NCI-H1092 treated with DMSO at 0.1 percent for 48 hours (cell line): ENCODE data around the gene HS3ST6.
A peak's percentile ranks its signal among the peaks of the same experiment; 100 is the strongest.
"Not testable (repeated sequence)": the region's sequence is repeated elsewhere in the genome, so short reads cannot be mapped to it uniquely, and the experiment has no call there.

Experiments used
- DNase-seq: peaks from one replicate; lab custom pipeline; 2025; lab: John Stamatoyannopoulos, UW

HS3ST6 gene

DNA sequence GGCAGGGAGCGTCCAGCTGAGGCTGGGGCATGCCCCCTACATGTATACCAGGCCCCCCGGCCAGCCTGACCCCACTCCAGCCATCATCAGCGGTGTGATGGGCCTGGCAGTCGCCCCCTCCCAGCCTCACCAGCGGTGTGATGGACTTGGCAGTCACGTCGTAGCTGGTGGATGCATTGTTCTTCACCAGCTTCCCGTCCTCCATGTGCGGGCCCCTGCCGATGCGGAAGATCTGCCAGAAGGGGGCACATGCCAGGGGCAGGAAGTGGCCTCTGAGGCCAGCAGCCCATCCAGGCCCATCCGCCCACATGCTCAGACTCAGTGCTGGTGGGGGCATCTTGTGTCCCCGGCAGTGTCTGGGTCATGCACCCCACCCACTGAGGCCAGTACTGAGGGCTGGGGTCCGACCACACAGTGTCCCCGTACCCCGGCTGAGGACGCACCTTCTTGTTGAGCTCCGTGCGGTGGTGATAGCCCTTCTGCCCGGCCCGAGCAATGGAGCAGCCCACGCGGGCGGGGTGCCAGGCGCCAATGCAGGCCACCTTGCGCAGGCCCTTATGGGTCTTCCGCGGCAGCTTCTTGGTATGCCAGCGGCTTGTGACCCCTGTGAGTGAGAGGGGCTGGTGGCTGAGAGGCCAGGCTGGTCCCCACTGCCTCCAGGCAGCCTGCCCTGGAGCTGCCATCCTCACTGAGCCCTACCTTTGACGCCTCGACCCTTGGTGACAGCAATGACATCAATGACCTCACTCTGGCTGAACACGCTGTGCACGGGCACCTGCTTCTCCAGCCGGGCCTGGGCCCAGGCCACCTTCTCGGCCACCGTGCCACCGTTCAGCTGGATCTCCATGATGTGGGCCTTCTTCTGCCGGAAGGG, 28.5 kb upstream of the HS3ST6 start:
- no peak for DNase-seq

DNA sequence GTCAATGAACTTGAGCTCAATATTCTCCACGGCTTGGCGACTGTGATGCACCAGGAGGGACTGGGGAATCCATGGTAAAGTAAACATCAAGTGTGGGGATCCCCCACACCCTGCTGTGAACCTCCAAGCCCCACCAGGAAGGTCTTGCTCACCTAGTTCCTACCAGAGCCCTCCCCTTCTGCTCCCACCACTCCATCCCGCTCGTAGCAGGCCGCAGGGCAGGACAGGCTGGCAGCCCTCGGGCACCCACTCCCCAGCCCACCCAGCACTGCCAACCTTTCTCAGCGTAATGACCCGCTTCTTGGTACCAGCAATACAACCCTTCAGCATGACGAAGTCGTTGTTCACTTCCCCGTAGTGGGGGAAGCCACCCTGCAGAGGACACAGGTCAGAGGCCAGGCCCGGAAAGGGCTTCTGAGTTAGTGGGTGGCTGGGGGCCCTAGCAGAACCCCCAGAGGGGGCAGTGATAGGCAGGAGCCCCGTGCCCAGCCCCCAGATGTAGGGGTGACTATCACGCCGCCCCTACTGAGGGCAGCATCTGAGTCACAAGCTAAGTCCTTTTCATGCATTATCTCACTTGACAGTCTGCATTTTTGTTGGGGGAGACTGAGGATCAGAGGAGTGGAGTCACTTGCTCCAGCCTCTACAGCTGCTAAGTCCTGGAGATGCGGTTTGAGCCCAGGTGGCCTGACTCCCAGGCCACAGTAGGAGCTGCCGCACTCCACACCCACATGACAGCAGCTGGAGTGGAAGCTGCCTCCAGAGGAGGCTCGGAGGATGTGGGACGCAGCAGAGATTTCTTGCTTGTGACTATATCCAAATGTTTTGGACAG, 27.6 kb upstream of the HS3ST6 start:
- DNase-seq, result no peak

DNA sequence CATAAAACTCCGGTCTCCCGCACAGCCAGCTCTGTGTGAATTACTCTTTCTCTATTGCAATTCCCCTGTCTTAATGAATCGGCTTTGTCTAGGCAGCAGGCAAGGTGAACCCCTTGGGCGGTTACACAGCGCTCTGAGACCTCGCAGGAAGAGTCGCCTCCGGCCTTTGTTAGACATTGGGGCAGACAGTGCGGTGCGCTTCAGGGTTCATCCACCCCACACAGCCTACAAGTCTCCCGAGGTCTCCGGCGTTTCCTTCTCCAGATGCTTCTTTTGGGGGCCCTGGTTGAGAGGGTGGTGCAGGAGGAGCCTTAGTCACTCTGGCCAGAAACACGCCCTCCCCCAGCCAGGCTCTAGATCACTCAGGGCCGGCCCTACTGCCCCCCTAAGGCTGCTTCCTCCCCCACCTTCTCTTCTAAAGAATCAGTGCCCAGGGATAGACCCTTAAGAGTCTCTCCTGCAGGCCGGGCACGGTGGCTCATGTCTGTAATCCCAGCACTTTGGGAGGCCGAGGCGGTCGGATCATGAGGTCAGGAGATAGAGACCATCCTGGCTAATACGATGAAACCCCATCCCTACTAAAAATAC, 26.5 kb upstream of the HS3ST6 start:
- no peak for DNase-seq

DNA sequence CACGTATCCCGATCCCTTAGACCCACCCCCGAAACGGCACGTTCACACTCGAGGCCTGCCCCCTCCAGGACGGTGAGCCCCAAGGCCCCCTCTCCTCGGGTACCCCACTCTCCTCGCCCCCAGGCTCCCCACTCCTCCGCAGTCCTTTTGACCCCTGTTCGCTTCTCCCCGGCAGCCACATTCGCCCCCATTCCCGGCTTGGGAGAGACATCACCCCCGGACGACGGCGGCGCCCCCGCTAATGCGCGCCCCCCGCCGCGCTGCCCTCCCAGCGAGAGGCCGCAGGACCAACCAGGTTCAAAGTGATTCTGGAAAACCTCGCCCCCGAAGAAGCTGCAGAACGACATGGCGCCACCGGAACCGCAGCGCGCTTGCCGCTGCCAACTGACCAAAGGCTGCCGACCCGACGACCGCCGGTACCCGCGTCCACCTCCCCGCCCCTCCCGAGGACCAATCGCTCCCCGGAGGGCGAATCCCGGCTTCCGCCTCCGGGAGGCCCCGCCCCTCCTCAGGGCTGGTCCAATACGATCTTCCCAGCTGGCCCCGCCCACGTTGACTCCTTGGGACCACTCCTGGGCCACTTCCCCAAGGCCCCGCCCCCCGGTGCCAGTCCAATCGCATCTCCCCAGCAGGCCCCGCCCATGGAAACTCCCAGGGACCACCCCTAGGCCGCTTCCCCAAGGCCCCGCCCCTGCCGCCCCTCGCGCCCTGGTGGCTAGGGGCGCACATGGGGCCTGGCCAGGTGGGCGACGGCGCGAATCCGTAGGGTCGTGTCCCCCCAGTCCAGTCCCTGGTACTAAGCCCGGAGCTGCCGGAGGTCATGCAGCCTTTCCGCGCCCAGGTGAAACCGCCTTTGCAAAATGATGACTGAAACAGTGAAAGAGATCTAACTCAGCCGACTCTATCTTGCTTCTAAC, 24.9 kb upstream of the HS3ST6 start, which contains the start of gene MSRB1:
TSS of gene MSRB1 (minus strand) at position 390 of the 917 bp plus-strand sequence. CDS start at position 347, 43 bp downstream.
- DNase-seq, result peak; percentile 99

DNA sequence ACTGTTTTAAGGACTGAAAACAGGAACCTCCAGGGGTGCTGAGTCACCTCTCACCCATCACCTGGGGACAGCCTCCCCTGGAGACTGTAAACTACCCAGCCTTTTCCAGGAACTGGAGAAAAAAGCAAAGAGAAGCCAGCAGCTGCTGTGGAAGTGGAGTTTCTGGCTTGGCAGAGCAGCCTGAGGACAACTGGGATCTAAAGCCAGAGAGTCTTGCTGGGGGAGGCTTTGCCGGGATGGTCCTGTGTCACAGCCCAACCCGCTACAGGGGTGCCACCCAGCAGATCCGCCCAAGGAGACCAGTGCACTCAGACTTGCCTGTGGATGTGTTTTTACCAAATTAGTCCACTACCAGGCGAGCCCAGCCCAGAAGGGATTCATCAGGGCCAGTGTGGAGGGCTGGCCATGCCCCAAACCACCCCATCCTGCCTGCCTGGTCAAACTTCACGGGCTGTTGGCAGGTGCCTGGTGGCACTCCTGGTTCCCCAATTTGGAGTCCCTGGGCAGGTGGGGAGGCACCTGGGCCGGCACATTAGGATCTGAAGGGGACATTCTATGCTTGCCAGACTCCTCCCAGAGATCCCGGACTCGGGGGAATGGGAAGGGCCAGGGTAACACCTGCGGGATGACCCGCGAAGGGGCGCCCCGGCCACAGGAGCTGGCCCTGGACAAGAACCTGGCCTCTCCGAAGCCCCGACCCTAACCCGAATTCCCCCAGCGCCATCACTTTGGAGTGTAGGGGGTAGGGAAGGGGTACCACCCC, 24.0 kb upstream of the HS3ST6 start:
- DNase-seq, result no peak

DNA sequence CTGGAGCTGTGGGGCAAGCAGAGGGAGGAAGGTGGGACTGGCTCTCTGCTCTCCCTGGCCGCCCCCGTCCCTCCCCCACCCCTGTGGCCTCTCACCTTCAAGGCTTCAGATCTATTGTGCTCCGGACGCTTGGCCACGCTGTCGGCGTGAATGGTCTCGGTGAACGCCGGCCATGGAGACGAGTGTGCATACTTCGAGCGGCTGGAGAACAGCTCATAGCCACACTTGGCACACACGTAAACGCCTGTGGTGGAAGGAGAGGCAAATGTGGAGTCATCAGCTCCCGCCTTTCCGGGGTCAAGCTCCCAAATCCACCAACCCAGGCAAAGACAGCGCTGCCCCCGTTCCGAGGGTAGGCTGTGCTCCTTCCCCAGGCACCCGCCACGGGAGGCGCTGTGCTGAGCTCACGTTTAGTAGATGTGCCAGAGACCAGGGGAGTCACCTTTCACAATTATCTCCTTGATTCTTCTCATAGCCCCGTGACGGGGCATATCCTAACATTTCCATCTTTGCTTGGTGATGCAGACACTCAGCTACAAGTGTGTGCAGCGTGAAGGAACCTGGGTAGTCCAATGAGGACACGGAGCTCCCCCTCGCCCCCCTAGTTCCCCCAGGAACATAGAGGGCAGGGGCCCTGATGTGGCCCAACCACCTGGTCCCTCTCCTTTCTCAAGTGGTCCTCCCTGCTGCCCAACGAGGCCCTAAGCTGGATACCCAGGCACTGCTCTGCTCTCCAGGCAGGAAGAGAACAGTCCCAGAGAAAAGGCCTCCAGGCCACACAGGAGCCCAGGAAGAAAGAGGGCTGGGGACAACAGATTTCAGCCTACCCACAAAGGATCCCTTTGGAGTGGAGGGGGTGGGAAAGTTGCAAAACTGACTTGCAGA, 23.2 kb upstream of the HS3ST6 start:
- no peak for DNase-seq

DNA sequence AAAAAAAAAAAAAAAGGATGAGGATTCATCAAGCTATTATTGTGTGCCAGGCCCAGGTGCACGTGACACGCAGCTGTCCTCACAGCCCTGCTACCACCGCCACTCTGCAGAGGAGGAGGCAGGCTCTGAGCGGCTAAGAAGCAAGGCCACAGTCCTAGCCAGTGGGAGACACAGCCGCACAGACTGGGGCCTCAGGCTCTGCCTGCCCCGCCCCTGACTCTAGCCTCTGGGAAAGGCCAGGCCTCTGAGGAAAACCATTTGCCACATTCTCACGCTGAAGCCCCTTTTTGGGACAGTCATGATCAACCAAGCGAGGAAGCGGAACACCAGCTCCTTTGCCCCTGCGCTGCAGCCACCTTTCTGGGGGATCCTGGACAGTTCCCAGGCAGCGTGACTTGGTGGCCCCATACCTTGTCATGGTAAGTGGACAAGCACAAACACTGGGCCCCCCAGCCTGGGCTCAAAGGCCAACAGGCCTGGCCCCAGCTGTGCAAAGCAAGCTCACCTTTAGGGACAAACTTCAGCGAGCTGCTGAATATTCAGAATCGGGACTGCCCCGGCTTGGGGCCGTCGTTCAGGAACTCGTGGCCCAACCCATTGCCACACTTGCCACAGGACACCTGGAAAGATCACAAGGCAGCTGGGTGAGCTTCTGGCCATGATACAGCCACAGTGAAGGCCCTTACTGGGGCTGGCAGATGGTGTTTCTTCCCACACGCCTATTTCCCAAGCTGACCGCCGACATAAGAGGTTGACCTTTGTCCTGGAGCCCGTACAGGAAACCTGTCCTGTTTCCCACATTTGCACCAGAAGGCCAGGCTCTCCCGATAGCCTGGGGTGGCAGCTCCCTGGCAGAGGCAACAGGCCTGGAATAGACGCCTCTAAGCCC, 22.3 kb upstream of the HS3ST6 start:
- DNase-seq, result no peak

DNA sequence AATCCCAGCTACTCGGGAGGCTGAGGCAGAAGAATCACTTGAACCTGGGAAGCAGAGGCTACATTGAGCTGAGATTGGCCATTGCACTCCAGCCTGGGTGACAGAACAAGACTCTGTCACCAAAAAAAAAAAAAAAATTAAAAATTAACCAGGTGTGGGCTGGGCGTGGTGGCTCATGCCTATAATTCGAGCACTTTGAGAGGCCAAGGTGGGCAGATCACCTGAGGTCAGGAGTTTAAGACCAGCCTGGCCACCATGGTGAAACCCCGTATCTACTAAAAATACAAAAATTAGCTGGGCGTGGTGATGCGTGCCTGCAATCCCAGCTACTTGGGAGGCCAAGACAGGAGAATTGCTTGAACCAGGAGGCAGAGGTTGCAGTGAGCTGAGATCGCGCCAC, 21.6 kb upstream of the HS3ST6 start:
- not testable (repeated sequence) for DNase-seq

DNA sequence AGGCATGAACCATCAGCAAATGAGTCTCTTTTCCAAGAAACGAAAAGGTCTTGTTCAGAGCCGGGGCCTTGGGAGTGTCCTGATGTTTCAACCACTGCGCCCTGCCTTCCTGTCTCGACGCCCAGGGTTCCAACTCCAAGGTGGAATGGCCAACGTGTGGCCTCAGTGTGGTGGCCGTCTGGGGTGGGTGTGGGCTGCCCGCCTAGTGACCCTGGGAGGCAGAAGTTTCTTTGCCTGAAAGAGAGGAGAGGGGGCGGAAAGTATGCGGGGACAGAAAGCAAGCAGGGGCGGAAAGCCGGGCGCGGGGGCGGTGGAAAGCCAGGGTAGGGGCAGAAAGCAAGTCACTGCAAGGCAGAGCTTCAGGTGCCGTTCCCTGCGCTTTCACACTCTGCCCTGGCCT, 20.7 kb upstream of the HS3ST6 start:
- no peak for DNase-seq

DNA sequence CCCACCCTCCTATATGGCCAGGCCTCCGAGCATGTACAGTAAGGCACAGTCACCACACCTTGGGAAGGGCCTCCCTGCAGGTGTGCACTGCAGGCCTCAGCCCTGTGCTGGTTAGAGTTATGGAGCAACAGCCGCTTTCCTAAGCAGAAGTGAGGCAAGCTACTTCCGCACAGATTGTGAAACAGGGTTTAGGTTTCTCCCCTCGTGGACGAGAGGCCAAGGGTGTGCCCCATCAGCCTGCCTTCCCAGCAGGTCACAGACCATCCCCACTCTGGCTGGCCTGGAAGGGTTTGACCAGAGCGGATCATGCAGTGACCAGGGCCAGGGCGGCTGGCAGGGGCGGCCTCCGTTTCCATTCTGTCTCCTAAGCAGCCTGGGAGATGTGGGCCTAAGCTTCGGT, 20.1 kb upstream of the HS3ST6 start:
- no peak for DNase-seq

DNA sequence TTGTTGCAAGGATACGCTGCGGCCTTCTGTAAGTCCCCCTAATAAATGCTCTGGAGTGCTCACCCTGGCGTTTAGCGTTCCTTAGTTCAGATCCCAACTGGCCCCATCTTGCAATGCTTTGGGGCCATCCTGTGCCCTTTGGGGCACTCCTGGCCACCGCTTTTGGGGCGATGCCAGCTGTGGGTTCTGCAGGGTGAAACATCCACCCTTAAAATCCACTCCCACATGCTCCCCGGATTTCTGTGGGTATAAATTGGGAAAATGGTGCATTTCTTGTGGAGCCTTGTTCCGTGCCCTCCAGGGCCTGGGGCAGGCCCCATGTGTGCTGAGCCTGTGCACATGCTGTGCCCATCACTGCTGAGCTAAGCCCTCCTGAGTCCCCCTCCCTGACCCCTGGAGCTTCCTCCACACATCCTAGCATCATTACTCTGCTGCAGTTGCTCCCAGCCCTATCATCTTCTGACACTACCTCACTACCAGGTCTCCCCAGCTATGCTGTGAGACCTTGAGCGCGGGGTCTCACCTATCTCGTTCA, 18.8 kb upstream of the HS3ST6 start:
- DNase-seq, result no peak

DNA sequence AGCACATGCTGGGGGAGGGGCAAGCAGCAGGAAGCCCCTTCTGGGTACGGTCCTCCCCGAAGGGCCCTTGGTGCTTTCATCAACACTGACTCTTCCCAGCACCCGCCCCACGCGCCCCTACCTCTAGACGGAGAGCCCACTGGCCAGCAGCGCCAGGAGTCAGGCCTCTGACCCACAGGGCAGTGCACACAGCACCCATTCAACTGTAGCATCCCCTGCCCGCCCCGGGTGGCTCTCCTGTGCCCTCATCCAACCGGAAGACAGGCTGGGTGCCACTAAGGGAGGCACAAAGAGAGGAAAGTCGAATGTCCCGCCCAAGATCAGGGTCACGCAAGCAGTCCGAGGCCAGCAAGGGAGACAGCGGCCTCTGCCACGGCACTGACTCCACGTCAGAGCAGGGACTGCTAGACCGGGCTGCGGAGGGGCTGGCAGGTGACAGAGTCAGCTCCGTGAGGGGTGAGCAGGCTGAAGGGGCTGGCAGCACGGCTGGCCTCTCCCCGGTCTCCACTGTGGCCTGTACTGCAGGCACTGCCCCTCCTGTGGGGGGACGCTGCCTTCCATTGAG, 15.0 kb upstream of the HS3ST6 start:
- no peak for DNase-seq

DNA sequence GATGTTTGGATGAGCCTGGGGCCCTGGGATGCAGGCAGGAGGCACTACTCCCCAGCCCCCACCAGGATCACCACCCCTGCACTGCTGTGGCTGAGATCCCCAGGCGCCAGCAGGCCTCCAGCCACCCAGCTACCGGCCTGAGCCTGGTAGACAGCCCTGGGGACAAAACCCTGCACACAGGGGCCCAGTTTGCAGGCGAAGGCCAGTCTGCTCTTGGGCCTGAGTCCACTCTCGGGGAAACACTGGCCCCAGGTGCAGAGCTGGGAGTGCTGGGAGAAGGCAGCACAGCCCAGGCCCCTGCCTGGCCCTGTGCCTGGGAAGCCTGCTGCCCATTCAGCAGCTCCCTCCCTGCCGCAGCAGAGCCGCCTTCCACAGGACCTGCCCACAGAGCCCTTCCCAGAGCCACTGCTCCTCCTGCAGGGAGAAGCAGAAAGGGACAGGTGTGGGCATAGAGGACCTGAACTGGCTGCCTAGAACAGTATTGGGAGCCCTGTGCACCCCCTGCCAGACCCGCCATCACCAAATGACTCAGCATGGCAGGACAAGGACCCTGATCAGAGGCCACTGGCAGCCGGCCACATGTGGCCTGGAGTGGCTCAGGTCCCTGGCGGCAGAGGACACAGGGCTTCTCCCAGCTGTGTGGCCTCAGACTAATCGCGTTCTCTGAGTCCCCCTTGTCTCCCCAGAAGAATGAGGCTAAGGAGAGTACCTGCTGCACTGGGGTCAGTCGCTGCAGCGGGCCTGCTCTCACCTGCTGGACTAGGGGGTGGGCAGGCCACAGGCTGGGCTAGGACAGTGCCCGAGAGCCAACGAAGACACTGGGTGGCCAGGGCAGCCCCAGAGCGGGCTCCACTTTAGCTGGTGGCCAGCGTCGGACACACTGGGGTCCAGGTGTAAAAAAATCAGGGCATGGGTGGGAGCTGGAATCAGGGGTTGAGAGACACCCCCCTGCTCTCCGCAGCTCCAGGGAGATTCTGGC, 14.1 kb upstream of the HS3ST6 start:
- peak; percentile 32 for DNase-seq

DNA sequence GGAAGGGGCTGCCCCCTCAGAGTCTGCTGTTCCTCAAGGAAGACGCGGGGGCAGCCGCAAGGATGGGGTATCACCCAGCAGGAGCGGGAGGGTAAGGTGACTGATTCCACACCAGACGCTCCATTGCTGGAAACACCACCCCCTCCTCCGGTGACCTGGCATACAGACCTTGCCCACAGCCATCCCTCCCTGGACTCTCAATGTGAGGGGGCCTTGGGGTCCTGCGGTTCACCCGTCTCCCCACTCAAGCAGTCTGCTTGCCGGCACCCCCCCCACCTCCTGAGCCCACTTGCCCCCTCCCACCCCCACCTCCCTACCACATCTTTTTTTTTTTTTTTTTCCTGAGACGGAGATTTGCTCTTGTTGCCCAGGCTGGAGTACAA, 12.1 kb upstream of the HS3ST6 start:
- no peak for DNase-seq

DNA sequence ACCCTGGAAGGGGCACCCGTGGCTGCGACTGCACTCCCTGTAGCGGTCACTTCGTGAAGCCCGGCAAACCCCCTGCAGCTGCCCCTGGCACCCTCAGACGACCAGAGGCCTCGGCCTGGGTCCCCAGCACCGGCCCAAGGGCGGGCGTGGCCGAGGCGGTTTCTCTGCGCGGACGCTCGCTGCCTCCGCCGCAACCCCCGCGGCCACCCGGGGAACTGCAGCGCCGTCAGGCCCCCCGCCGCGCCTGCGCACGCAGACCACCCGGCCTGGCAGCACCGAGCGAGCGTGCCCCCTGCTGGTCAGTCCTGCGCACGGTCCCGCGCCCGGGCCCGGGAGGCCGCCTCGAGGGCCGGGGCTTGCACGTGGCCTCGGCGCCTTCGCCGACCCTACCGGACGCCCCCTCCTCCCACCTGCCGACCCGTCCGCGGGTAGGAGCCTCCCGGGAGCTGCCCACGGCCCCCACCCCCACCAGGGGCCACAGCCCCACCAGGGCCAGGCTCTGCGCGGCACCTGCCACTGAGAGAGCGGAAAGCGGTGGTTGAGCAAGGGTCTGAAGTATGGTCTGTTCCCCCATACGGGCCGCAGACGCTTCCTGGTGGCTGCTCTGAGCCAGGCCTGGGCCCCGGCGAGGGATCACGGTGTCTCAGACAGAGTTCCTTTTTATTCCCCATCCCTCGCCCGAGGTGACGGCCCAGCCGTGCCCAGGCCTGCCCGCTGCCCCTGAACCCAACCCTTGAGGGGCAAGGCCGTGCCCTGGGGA, 11.5 kb upstream of the HS3ST6 start:
- DNase-seq, result peak; percentile 70

DNA sequence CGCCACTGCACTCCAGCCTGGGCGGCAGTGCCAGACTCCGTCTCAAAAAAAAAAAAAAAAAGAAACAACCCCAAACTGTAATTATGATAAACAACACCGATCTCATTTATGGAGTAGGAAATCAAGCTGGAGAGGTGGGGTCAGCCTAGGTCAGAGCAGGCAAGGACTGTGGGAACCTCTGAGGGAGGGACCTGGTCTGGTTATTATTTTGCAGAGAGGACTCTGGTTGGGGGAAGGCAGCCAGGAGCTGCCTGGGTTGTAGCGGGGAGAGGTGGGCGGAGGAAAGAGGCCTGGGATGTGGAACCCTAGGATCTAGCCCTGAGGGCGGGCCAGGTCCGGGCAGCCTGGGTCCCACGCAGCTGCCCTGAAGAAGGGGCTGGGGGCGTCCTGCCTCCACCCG, 10.9 kb upstream of the HS3ST6 start:
- peak; percentile 28 for DNase-seq
